HG02870 (cell line): Measurements from ENCODE around the gene PAPPA.

Experiments
- ATAC-seq: cut with Tn5 transposase; IDR thresholded peaks from one replicate; pipeline ENCODE4 v1.9.1; 2021; ENCODE audit warnings: mild to moderate bottlenecking, moderate library complexity; ENCODE audit not compliant: unreplicated experiment

The PAPPA gene

DNA sequence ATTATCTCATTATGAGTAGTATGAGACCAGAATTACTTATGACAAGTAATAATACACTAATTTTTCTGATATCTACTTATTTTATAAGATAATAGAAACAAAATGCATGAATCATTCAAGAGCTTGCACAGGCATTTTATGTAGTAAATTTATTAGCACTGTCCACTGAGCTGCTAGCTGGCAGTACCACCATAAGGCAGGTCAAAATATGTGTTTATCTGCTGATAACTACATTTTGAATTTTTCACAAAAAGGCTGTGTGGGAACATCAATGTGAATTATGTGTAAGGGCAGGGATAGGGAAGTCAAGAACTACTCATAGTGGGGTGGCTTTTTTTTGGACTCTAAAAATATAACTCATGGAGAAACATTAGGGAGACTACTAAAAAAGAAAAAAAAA, 249.6 kb downstream of the PAPPA start:
- no peak for ATAC-seq

GRCh38 chr9:116404228-116404627, 250.6 kb downstream of the PAPPA start:
- no peak for ATAC-seq

DNA sequence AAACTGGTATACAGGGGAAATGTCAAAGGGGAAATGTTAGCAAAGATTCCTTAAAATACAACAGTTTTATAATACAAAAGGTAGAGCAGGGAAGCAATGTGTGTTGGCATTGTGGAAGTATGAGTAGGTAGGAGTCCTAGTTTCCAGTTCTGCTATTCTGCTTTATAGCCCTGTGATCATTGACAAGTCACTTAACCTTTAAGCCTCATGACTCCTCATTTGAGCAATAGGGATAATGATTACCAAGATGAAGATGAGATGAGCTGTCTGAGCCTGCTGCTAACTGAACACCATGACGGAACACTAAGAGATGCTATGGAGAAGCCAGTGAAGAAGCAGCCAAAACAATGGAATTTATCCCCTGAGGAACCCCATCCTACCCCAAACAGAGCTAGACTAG, 251.7 kb downstream of the PAPPA start:
- no peak for ATAC-seq

- ATAC-seq = no peak
These were observed 252.9 kb downstream of the PAPPA start for GRCh38 chr9:116406469-116406868.

GRCh38 chr9:116409129-116409528, 255.5 kb downstream of the PAPPA start:
- no peak for ATAC-seq

DNA sequence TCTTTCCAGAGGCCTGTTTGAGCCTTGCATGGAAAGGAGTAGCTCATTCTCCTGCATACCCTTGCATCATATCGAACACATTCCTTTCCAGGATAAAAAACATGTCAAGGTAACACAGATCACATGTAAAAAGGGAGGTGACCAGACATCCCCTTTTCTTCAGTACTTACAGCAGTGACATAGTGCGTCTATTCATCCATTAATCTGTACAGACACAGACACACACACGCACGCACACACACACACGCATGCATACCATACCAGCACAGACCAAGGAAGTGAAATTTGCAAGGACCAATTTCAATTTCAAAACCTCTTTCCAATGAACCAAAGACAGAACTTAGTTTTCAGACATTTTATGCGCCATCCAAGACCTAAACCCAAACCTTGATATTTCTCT, 256.0 kb downstream of the PAPPA start:
- ATAC-seq = no peak

- no peak for ATAC-seq
These were observed 257.9 kb downstream of the PAPPA start for GRCh38 chr9:116411506-116411905.

DNA sequence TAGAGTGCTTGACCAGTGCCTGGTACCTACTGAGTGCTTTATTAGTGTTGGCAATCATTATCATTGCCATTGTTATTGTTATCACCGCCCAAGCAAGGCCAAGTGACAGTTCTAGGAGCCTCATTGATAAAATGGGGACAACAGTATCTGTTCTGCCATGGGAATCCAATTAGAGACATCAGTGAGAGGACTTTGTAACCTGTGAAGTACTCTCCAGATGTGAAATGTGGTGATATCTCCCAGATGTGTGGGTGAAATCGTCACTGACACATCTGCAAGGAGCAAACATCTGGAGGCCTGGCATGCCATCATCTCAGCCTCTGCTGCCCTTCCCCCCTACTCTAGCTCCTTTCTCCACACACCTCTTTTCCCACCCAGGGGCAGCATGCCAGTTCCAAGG, 260.8 kb downstream of the PAPPA start:
- ATAC-seq = no peak

GRCh38 chr9:116416421-116416820, 262.8 kb downstream of the PAPPA start:
- ATAC-seq = no peak

DNA sequence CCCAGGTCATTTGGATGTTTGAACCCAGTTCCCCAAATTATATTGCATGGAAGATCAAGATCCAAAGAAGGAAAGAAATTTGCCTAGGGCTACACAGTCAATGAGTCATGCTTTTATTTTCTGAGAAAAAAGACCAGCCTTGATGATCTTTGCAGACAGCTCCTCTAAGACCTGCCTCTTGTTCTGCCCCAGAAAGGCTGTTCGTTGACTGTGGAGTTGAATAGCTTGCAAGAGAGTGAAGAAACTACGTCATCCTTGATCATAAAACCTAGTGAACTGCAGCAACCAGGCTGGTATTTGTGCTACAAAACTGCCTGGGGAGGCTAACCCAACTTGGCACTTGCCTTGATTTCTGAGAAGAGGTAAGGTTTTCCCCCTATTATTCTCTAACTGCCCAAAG, 263.9 kb downstream of the PAPPA start:
- no peak for ATAC-seq

GRCh38 chr9:116419181-116419580, 265.6 kb downstream of the PAPPA start:
- no peak for ATAC-seq

GRCh38 chr9:116420993-116421538, 267.5 kb downstream of the PAPPA start:
- no peak for ATAC-seq

- ATAC-seq = no peak
These were observed 268.8 kb downstream of the PAPPA start for GRCh38 chr9:116422119-116422979.

DNA sequence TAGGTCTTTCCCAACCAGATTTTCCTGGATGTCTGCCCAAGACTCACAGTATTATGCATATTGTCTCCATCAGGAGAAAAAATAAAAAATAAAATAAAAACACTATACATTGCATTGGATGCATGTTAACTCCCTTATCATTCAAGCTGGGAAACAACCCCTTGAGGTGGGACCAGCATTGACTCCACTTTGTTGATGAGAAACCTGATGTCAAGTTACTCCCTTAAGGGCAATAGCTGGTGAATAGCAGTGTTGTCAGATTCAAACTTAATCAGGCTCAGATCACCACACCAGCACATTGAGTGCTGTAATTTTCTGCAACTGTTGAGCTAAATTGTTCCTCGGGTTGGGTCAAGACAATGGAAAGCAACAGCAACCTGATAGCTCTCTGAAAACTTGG, 269.6 kb downstream of the PAPPA start:
- ATAC-seq = no peak

GRCh38 chr9:116425244-116425643, 271.7 kb downstream of the PAPPA start:
- no peak for ATAC-seq

DNA sequence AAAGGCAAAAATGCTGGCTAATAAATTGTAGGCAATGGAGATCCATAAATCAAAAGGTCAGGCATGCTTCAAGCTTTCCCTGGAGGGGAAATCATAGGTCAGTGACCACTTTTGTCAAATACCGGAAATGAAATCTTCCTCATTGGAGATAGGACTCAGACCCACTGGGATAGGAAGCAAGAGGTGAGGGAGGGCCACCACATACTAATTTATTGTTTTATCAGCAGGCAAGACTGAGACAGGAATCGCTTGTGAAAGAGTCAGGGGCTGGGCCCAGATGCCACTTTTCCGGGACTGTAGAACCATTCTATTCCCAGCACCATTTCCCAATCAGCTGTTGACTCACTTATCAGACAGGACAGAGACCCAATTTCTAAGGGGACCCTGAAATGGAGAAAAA, 277.3 kb downstream of the PAPPA start:
- ATAC-seq = no peak

DNA sequence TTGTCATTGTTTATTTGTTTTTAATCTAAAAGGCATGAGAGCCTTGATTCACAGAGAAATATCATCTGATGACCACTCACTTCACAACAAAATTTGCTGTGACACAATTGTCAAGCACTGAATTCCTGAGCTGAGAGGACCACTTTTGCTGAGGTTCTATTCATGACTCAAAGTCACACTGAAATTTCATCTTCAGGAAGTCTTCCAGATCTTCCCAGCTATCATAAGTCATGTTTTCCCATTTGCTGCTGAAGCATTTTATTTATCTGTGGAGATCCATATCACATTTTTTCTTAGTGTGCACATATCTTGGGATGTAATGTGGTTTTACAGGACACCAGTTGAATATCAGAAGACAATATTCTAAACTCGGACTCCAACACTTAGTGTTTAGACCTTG, 278.5 kb downstream of the PAPPA start:
- ATAC-seq = no peak

GRCh38 chr9:116434314-116434713, 280.7 kb downstream of the PAPPA start:
- ATAC-seq = no peak

GRCh38 chr9:116435706-116436105, 282.1 kb downstream of the PAPPA start:
- no peak for ATAC-seq

DNA sequence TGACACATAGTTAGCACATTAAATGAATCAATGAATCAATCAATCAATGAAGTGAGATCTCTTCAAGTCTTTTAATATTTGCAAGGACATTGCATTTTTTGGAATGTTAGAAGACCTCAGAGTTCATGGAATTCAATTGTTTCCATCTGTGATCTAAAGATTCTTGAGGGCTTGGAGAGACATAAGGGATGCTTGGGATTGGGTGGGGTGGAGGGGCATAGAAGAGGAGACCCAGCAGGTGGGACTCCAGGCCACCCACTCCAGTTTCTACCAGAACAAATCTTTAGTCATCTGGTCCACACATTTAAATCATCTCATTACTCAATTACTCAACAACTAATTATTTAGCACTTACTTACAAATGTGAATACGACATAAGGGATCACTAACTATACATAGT, 282.5 kb downstream of the PAPPA start:
- ATAC-seq = no peak

DNA sequence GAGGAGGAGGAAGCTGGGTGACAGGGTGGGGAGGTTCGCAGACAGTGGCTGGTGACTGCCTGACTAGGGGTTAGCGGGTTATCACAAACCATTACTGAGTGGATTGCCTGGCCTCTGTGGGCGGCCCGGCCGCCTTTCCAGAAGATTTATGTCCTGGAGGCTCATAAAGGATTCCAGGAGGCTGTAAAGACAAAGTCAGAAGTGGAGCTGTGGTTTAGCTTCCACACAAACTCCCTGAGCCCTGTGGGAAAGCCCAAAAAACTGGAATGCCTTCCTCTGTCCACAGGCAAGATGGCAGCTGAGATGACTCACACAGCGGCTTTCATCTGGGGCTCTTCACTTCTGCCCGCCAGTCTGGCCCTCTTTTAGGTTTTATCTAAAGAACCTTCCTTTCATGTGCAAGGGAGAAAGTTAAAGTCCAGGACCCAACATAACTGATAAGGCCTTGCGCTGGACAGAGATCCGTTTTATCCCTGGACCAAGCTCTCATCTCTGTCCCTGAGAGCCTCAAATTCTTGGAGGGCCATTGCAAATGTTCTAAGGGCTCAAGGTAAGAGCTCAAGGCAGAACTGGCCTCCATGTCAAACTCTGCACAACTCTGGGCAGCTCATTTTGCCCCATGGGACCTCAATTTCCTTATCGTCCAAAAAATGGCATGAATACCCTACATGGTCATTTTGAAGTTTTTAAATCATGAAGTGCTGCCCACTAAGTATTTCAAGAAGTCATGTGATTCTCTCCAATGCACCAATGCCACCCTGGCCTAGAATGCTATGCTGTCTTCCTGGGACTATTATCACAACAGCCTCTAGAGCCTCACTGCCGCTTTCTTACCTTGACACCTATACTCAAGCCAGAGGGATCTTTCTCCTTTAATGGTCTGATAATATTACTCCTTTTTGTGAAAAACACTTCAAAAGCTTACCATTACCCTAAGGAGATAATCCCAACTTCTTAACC, 284.1 kb downstream of the PAPPA start:
- ATAC-seq = no peak

DNA sequence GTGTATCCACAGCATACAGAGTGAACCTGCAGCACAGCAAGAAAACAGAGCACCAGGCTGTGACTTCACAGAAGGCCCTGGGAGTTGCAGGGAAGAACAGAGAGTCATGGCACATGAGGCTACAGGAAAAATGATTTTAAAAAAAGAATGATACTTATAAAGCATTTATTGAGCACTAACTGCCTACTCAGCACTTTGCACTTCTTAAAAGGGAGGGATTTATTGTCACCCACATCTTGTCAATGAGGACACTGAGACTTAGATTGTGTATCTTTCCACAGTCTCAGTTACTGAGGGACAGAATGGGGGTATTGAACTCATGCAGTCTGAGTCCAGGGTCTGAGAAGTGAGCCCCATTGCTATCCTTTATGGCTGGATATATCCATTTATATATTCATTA, 288.9 kb downstream of the PAPPA start:
- no peak for ATAC-seq
